OCI-LY1 (cell line): Measurements from ENCODE around the gene PCK1.

Experiments used
- H2AFZ ChIP-seq: fragments of 200-600 bp; sonication (generic), shearing (Covaris generic); 2 replicates; pipeline ENCODE4 v1.6.0; 2014; ENCODE audit warnings: antibody characterized with exemption, mild to moderate bottlenecking, low read length
- H3F3A ChIP-seq: fragments of 200-600 bp; sonication (generic), shearing (Covaris generic); 2 replicates; pipeline ENCODE4 v1.6.0; 2014; ENCODE audit warnings: mild to moderate bottlenecking, antibody characterized with exemption, low read length, moderate library complexity; ENCODE audit not compliant: insufficient read depth
- H3K27ac ChIP-seq: fragments of 200-600 bp; sonication (generic); 2 replicates; pipeline ENCODE4 v1.5.1; 2014; ENCODE audit warnings: low read length, mixed run types, mild to moderate bottlenecking, low read depth; ENCODE audit not compliant: poor library complexity, severe bottlenecking
- H3K27me3 ChIP-seq: fragments of 200-600 bp; sonication (generic); 2 replicates; pipeline ENCODE4 v1.6.0; 2014; ENCODE audit warnings: antibody characterized with exemption, mild to moderate bottlenecking, low read length, moderate library complexity; ENCODE audit not compliant: insufficient read depth
- H3K36me3 ChIP-seq: fragments of 200-600 bp; sonication (generic); 2 replicates; pipeline ENCODE4 v1.6.1; 2014; ENCODE audit warnings: mild to moderate bottlenecking, antibody characterized with exemption, low read length, moderate library complexity, mixed read lengths; ENCODE audit not compliant: insufficient read depth
- H3K4me1 ChIP-seq: fragments of 200-600 bp; sonication (generic); 2 replicates; pipeline ENCODE4 v1.5.1; 2014; ENCODE audit warnings: mild to moderate bottlenecking, low read length, moderate library complexity; ENCODE audit not compliant: insufficient read depth, severe bottlenecking
- H3K4me2 ChIP-seq: fragments of 200-600 bp; sonication (generic), shearing (Covaris generic); 2 replicates; pipeline ENCODE4 v1.6.1; 2014; ENCODE audit warnings: low read length
- H3K4me3 ChIP-seq: fragments of 200-600 bp; sonication (generic); 2 replicates; pipeline ENCODE4 v1.5.1; 2014; ENCODE audit warnings: low read length, low read depth, mild to moderate bottlenecking, mixed read lengths; ENCODE audit not compliant: poor library complexity, severe bottlenecking
- H3K79me2 ChIP-seq: fragments of 200-600 bp; shearing (Covaris generic); 2 replicates; pipeline ENCODE4 v1.6.1; 2016; ENCODE audit warnings: mixed run types, low read length, mixed read lengths; ENCODE audit not compliant: insufficient read depth
- H3K9ac ChIP-seq: fragments of 200-600 bp; sonication (generic), shearing (Covaris generic); 2 replicates; pipeline ENCODE4 v1.6.1; 2014; ENCODE audit warnings: mild to moderate bottlenecking, low read length, mixed read lengths
- H3K9me2 ChIP-seq: fragments of 200-600 bp; sonication (generic), shearing (Covaris generic); 2 replicates; pipeline ENCODE4 v1.6.1; 2014; ENCODE audit warnings: low read depth, mild to moderate bottlenecking, low read length, mixed read lengths
- H3K9me3 ChIP-seq: fragments of 200-600 bp; shearing (Covaris generic); 2 replicates; pipeline ENCODE4 v1.6.1; 2014; ENCODE audit warnings: low read length, mixed read lengths
- H4K20me1 ChIP-seq: fragments of 200-600 bp; sonication (generic), shearing (Covaris generic); 2 replicates; pipeline ENCODE4 v1.6.0; 2016; ENCODE audit warnings: mild to moderate bottlenecking, low read length; ENCODE audit not compliant: insufficient read depth
- EZH2 ChIP-seq: fragments of 200-600 bp; sonication (generic), shearing (Covaris generic); IDR thresholded peaks from 2 replicates; pipeline ENCODE4 v1.8.0; 2017; ENCODE audit warnings: borderline replicate concordance, mixed run types, mild to moderate bottlenecking, antibody characterized with exemption, low read length, moderate library complexity, mixed read lengths
- TF ChIP-seq, protein P1 (sequence below): fragments of 200-600 bp; sonication (generic), shearing (Covaris generic); IDR thresholded peaks from 2 replicates; pipeline ENCODE4 v1.5.1; 2017; ENCODE audit warnings: mild to moderate bottlenecking, antibody characterized with exemption, low read length, moderate library complexity, mixed read lengths

PCK1 gene

DNA sequence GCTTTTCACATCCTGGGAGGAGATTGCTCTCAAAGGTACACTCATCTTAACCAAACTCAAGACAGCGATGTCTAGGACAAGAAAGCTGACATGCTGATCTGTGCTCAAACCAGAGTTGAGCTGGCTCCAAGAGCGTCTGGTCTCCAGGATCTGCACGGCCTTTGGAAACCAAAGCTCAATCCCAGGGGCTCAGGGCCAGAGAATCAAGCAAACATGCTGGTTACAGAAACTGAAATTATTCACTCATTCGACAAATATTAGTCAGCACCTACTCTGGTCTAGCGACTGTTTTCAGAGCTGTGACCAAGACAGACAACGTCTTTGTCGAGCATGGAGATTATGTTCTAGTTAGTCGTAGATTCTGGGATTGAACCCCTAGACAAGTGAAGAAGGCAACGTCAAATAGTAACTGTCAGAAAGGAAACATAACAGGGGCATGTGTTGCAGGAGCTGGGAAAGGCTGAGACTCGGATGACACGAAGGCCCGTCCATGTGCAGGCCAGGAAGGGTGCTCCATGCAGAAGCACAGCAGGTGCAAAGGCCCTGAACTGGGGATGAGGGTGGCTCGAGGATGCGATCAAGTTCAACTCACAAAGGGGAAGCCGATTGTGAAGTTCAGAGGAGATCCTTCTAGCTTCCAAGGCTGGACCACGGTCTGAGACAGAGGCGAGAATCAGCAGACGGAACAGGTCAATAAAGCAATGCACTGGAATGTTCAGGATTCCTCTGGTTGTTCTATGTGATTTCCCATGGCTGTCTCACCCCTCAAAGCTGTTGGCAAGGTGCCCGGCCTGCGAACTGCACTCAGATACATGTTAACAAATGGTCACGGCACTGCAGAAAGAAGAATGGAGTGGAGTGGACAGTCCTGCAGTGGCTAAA lies 12.5 kb upstream of the PCK1 start:
- H3K27ac ChIP-seq = no peak overlapping the region
- no peak overlapping the region for H3K4me2 ChIP-seq
- H3K36me3 ChIP-seq = no peaks in the 10 kb centered on the region
- no peaks in the 10 kb centered on the region for H3K79me2 ChIP-seq
- H2AFZ ChIP-seq = no peak overlapping the region
- H3K9me3 ChIP-seq = no peaks in the 10 kb centered on the region
- no peaks in the 10 kb centered on the region for H3K4me1 ChIP-seq
- no peaks in the 10 kb centered on the region for H3K9me2 ChIP-seq
- no peak for TF ChIP-seq EZH2
- TF ChIP-seq, protein P1, sequence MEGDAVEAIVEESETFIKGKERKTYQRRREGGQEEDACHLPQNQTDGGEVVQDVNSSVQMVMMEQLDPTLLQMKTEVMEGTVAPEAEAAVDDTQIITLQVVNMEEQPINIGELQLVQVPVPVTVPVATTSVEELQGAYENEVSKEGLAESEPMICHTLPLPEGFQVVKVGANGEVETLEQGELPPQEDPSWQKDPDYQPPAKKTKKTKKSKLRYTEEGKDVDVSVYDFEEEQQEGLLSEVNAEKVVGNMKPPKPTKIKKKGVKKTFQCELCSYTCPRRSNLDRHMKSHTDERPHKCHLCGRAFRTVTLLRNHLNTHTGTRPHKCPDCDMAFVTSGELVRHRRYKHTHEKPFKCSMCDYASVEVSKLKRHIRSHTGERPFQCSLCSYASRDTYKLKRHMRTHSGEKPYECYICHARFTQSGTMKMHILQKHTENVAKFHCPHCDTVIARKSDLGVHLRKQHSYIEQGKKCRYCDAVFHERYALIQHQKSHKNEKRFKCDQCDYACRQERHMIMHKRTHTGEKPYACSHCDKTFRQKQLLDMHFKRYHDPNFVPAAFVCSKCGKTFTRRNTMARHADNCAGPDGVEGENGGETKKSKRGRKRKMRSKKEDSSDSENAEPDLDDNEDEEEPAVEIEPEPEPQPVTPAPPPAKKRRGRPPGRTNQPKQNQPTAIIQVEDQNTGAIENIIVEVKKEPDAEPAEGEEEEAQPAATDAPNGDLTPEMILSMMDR = no peak
- peaks cover 12% of the 10 kb centered on the region; the same call in 1 of the 2 replicates for H3K27me3 ChIP-seq
- no peaks in the 10 kb centered on the region for H3F3A ChIP-seq
- H3K4me3 ChIP-seq = no peak overlapping the region
- no peak overlapping the region for H3K9ac ChIP-seq
- H4K20me1 ChIP-seq = no peaks in the 10 kb centered on the region

GRCh38 chr20:57552471-57552870 lies 8.4 kb upstream of the PCK1 start:
- peaks cover 21% of the 10 kb centered on the region for H3K27me3 ChIP-seq

GRCh38 chr20:57553376-57554018 lies 7.4 kb upstream of the PCK1 start:
- Histone ChIP-seq H3K36me3 (no peaks in the 10 kb centered on the region), H4K20me1 (no peaks in the 10 kb centered on the region), H3K9me3 (no peaks in the 10 kb centered on the region), H3K4me3 (no peak overlapping the region), H3F3A (no peaks in the 10 kb centered on the region), H2AFZ (no peak overlapping the region), H3K4me2 (no peak overlapping the region), H3K27me3 (peaks cover 19% of the 10 kb centered on the region), H3K9me2 (no peaks in the 10 kb centered on the region), H3K27ac (no peak overlapping the region), H3K79me2 (no peaks in the 10 kb centered on the region), H3K4me1 (no peaks in the 10 kb centered on the region), H3K9ac (no peak overlapping the region)
- TF ChIP-seq, protein P1 = no peak
- no peak for TF ChIP-seq EZH2

More at GRCh38 chr20:57552471-57552870, 8.4 kb upstream of the PCK1 start:
- H3K9ac ChIP-seq = no peak overlapping the region
- H3K4me2 ChIP-seq = no peak overlapping the region
- no peaks in the 10 kb centered on the region for H3K36me3 ChIP-seq
- H3K79me2 ChIP-seq = no peaks in the 10 kb centered on the region
- no peaks in the 10 kb centered on the region for H3K9me2 ChIP-seq
- no peak for TF ChIP-seq EZH2
- TF ChIP-seq, protein P1 = no peak
- H4K20me1 ChIP-seq = no peaks in the 10 kb centered on the region
- no peak overlapping the region for H2AFZ ChIP-seq
- H3K27ac ChIP-seq = no peak overlapping the region
- H3F3A ChIP-seq = no peaks in the 10 kb centered on the region
- H3K9me3 ChIP-seq = no peaks in the 10 kb centered on the region
- no peaks in the 10 kb centered on the region for H3K4me1 ChIP-seq
- no peak overlapping the region for H3K4me3 ChIP-seq
